Measurements from ENCODE around the gene ELL2. TPM values are rescaled to one million over a fixed set of nuclear protein-coding genes. Genes with fewer than 3 reads are reported as not detected.

Gene ELL2
- total and polyA plus RNA-seq, 4 donors: 12.3 to 79.6 (median 49.0) TPM

GRCh38 chr5:95934207-95934804, 27.3 kb downstream of the ELL2 start:
- peaks cover 0 to 11% (median 0%) of the 10 kb centered on the region in 5 donors for H3K4me1 ChIP-seq (ENCODE audit: control insufficient read depth in 5 of 5, insufficient read depth in 5 of 5, low read length in 5 of 5)
- no peak overlapping the region for H3K4me3 ChIP-seq
- TF ChIP-seq CTCF (IDR thresholded peaks at IDR 0.05; ENCODE audit: control extremely low read depth, extremely low read depth): no peak
- H3K36me3 ChIP-seq (ENCODE audit: control insufficient read depth in 4 of 4, insufficient read depth in 4 of 4, low read length in 4 of 4): peaks cover 0 to 4% (median 2%) of the 10 kb centered on the region in 4 donors
- no peak overlapping the region for H3K9ac ChIP-seq (ENCODE audit: insufficient read depth in 1 of 2, low read length in 2 of 2)
- no peak for ATAC-seq (ENCODE audit: insufficient read depth, low FRiP score)
- H3K27me3 ChIP-seq (ENCODE audit: control insufficient read depth in 3 of 3, insufficient read depth in 3 of 3, low read length in 2 of 3): no peaks in the 10 kb centered on the region
- no peak overlapping the region for H3K27ac ChIP-seq (ENCODE audit: low read depth in 1 of 2, low read length in 1 of 2)
- no peaks in the 10 kb centered on the region for H3K9me3 ChIP-seq (ENCODE audit: control insufficient read depth in 4 of 4, insufficient read depth in 3 of 4, low read length in 3 of 4)
- DNase-seq: no peak

GRCh38 chr5:95932941-95933340, 28.7 kb downstream of the ELL2 start:
- no peak for ATAC-seq (ENCODE audit: insufficient read depth, low FRiP score)
- Histone ChIP-seq H3K9ac (ENCODE audit: insufficient read depth in 1 of 2, low read length in 2 of 2) (no peak overlapping the region), H3K36me3 (ENCODE audit: control insufficient read depth in 4 of 4, insufficient read depth in 4 of 4, low read length in 4 of 4) (peaks cover 0 to 7% (median 2%) of the 10 kb centered on the region in 4 donors), H3K27me3 (ENCODE audit: control insufficient read depth in 3 of 3, insufficient read depth in 3 of 3, low read length in 2 of 3) (no peaks in the 10 kb centered on the region), H3K4me1 (ENCODE audit: control insufficient read depth in 5 of 5, insufficient read depth in 5 of 5, low read length in 5 of 5) (peaks cover 0 to 10% (median 4%) of the 10 kb centered on the region in 5 donors), H3K9me3 (ENCODE audit: control insufficient read depth in 4 of 4, insufficient read depth in 3 of 4, low read length in 3 of 4) (no peaks in the 10 kb centered on the region), H3K27ac (ENCODE audit: low read depth in 1 of 2, low read length in 1 of 2) (no peak overlapping the region), H3K4me3 (no peak overlapping the region)
- DNase-seq: no peak
- TF ChIP-seq CTCF (IDR thresholded peaks at IDR 0.05; ENCODE audit: control extremely low read depth, extremely low read depth): no peak
- WGBS, 2 donors: 84 to 96% methylated on average over 4 of the region's 4 CpGs

- Histone ChIP-seq H3K36me3 (ENCODE audit: control insufficient read depth in 4 of 4, insufficient read depth in 4 of 4, low read length in 4 of 4) (peaks cover 0 to 8% (median 1%) of the 10 kb centered on the region in 4 donors), H3K4me1 (ENCODE audit: control insufficient read depth in 5 of 5, insufficient read depth in 5 of 5, low read length in 5 of 5) (peaks cover 0 to 10% (median 4%) of the 10 kb centered on the region in 5 donors), H3K27ac (ENCODE audit: low read depth in 1 of 2, low read length in 1 of 2) (no peak overlapping the region), H3K9me3 (ENCODE audit: control insufficient read depth in 4 of 4, insufficient read depth in 3 of 4, low read length in 3 of 4) (no peaks in the 10 kb centered on the region), H3K27me3 (ENCODE audit: control insufficient read depth in 3 of 3, insufficient read depth in 3 of 3, low read length in 2 of 3) (no peaks in the 10 kb centered on the region), H3K4me3 (no peak overlapping the region), H3K9ac (ENCODE audit: insufficient read depth in 1 of 2, low read length in 2 of 2) (no peak overlapping the region)
- TF ChIP-seq CTCF (IDR thresholded peaks at IDR 0.05; ENCODE audit: control extremely low read depth, extremely low read depth): no peak
- 89 to 91% methylated on average over 3 of the region's 3 CpGs for WGBS, 2 donors
- DNase-seq: no peak
- no peak for ATAC-seq (ENCODE audit: insufficient read depth, low FRiP score)
Measured at GRCh38 chr5:95931079-95931833, 30.4 kb downstream of the ELL2 start.
